SU-DHL-6 (cell line): ENCODE data around the gene HELZ.

ENCODE experiments used
- CTCF ChIP-seq: fragments of 200-600 bp; sonication (generic); IDR thresholded peaks from one replicate; pipeline ENCODE4 v1.5.1; 2017; ENCODE audit warnings: antibody characterized with exemption, mild to moderate bottlenecking, low read length, moderate library complexity; ENCODE audit not compliant: insufficient read depth, poor library complexity, severe bottlenecking
- EZH2phosphoT487 ChIP-seq: fragments of 200-600 bp; sonication (generic), shearing (Covaris generic); conservative IDR thresholded peaks from 2 replicates; pipeline ENCODE4 v1.6.1; 2018; ENCODE audit warnings: mild to moderate bottlenecking, antibody characterized with exemption, low read length, moderate library complexity, mixed read lengths

- no peak for TF ChIP-seq CTCF
- no peak for TF ChIP-seq EZH2phosphoT487
Observed at GRCh38 chr17:67096609-67097008, 148.4 kb downstream of the HELZ start.
